Measurements from ENCODE around the gene CLASP1. TPM values are rescaled to one million over a fixed set of nuclear protein-coding genes. Genes with fewer than 3 reads are reported as not detected.

The CLASP1 gene
- total and polyA plus RNA-seq, 4 donors: 7.5 to 50.0 (median 21.9) TPM

DNA sequence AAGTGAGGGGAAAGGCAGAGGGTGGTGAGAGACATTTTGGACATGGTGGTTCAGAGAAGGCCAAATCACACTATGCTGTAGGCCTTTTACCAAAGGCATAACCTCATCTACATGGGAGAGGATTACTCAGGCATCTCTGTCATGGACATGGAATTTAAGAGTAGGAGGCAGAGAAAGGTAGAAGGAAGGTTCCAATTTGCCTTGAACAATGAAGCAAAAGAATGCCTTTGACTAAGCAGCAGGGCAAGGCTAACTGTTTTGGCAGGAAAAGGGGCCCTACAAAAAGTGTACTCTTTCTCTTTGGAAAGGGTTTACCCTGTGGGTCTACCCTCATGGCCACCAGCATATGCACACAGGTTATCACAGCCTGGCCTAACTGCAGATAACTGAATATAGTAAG is 164.2 kb downstream of the CLASP1 start:
- Histone ChIP-seq H3K27me3 (ENCODE audit: control insufficient read depth in 4 of 4, insufficient read depth in 4 of 4, low read length in 3 of 4) (no peaks in the 10 kb centered on the region), H3K4me1 (ENCODE audit: control insufficient read depth in 4 of 4, insufficient read depth in 4 of 4, low read length in 3 of 4) (peaks cover 2 to 12% (median 9%) of the 10 kb centered on the region in 4 donors), H3K36me3 (ENCODE audit: control insufficient read depth in 4 of 4, insufficient read depth in 3 of 4, low read depth in 1 of 4, low read length in 3 of 4) (peaks cover 0 to 9% (median 1%) of the 10 kb centered on the region in 4 donors), H3K9me3 (ENCODE audit: control insufficient read depth in 4 of 4, low read length in 3 of 4) (no peaks in the 10 kb centered on the region), H3K4me3 (ENCODE audit: low read depth in 1 of 3, low read length in 3 of 3) (no peak overlapping the region), H3K27ac (ENCODE audit: low read depth in 1 of 2, low read length in 2 of 2) (no peak overlapping the region), H3K9ac (ENCODE audit: low read depth in 1 of 2, low read length in 2 of 2) (no peak overlapping the region)
- no peak for TF ChIP-seq FOXA1 (IDR thresholded peaks at IDR 0.05)
- no peak for DNase-seq (ENCODE audit: low spot score)

DNA sequence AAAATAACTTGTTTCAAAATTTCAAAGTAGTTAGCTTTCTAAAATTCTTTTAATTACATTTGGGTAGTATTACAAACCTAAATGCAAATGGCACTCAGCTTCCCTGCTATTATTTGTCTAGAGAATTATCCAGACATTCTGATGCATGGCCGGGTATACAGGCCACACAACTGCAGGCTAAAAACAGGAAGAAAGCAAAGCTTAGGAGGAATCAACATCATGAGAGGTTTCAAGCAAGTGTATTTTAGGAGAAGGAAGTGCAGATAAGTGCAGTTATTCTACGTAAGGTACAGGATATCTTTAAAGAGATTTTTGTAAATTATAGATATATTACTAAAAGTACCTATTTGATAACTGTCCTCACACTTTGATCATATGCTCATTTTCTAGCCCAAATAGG is 165.4 kb downstream of the CLASP1 start:
- no peak for DNase-seq (ENCODE audit: low spot score)
- Histone ChIP-seq H3K4me1 (ENCODE audit: control insufficient read depth in 4 of 4, insufficient read depth in 4 of 4, low read length in 3 of 4) (peaks cover 0 to 2% (median under 1%) of the 10 kb centered on the region in 4 donors), H3K27me3 (ENCODE audit: control insufficient read depth in 4 of 4, insufficient read depth in 4 of 4, low read length in 3 of 4) (no peaks in the 10 kb centered on the region), H3K9me3 (ENCODE audit: control insufficient read depth in 4 of 4, low read length in 3 of 4) (no peaks in the 10 kb centered on the region), H3K36me3 (ENCODE audit: control insufficient read depth in 4 of 4, insufficient read depth in 3 of 4, low read depth in 1 of 4, low read length in 3 of 4) (peaks cover 0 to 9% (median 1%) of the 10 kb centered on the region in 4 donors), H3K9ac (ENCODE audit: low read depth in 1 of 2, low read length in 2 of 2) (no peak overlapping the region), H3K4me3 (ENCODE audit: low read depth in 1 of 3, low read length in 3 of 3) (no peak overlapping the region), H3K27ac (ENCODE audit: low read depth in 1 of 2, low read length in 2 of 2) (no peak overlapping the region)
- 80% methylated on average over 2 of the region's 2 CpGs for WGBS
- TF ChIP-seq, protein P1, sequence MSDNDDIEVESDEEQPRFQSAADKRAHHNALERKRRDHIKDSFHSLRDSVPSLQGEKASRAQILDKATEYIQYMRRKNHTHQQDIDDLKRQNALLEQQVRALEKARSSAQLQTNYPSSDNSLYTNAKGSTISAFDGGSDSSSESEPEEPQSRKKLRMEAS (IDR thresholded peaks at IDR 0.05): no peak
- TF ChIP-seq FOXA2 (IDR thresholded peaks at IDR 0.05) (no peak), YY1 (IDR thresholded peaks at IDR 0.05) (no peak), RAD21 (IDR thresholded peaks at IDR 0.05) (no peak), FOXA1 (IDR thresholded peaks at IDR 0.05) (no peak), EGR1 (IDR thresholded peaks at IDR 0.05; ENCODE audit: low read depth in 2 of 2) (no peak), HNF4A (conservative IDR thresholded peaks at IDR 0.05) (no peak)
- TF ChIP-seq, protein P2, sequence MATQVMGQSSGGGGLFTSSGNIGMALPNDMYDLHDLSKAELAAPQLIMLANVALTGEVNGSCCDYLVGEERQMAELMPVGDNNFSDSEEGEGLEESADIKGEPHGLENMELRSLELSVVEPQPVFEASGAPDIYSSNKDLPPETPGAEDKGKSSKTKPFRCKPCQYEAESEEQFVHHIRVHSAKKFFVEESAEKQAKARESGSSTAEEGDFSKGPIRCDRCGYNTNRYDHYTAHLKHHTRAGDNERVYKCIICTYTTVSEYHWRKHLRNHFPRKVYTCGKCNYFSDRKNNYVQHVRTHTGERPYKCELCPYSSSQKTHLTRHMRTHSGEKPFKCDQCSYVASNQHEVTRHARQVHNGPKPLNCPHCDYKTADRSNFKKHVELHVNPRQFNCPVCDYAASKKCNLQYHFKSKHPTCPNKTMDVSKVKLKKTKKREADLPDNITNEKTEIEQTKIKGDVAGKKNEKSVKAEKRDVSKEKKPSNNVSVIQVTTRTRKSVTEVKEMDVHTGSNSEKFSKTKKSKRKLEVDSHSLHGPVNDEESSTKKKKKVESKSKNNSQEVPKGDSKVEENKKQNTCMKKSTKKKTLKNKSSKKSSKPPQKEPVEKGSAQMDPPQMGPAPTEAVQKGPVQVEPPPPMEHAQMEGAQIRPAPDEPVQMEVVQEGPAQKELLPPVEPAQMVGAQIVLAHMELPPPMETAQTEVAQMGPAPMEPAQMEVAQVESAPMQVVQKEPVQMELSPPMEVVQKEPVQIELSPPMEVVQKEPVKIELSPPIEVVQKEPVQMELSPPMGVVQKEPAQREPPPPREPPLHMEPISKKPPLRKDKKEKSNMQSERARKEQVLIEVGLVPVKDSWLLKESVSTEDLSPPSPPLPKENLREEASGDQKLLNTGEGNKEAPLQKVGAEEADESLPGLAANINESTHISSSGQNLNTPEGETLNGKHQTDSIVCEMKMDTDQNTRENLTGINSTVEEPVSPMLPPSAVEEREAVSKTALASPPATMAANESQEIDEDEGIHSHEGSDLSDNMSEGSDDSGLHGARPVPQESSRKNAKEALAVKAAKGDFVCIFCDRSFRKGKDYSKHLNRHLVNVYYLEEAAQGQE (IDR thresholded peaks at IDR 0.05): no peak
- TF ChIP-seq, protein P3, sequence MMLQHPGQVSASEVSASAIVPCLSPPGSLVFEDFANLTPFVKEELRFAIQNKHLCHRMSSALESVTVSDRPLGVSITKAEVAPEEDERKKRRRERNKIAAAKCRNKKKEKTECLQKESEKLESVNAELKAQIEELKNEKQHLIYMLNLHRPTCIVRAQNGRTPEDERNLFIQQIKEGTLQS (IDR thresholded peaks at IDR 0.05): no peak

- H3K27ac ChIP-seq (ENCODE audit: low read depth in 1 of 2, low read length in 2 of 2): no peak overlapping the region
- no peak overlapping the region for H3K4me3 ChIP-seq (ENCODE audit: low read depth in 1 of 3, low read length in 3 of 3)
- H3K9me3 ChIP-seq (ENCODE audit: control insufficient read depth in 4 of 4, low read length in 3 of 4): no peaks in the 10 kb centered on the region
- DNase-seq (ENCODE audit: low spot score): no peak
- no peaks in the 10 kb centered on the region for H3K27me3 ChIP-seq (ENCODE audit: control insufficient read depth in 4 of 4, insufficient read depth in 4 of 4, low read length in 3 of 4)
- peaks cover 0 to 2% (median 0%) of the 10 kb centered on the region in 4 donors for H3K4me1 ChIP-seq (ENCODE audit: control insufficient read depth in 4 of 4, insufficient read depth in 4 of 4, low read length in 3 of 4)
- H3K9ac ChIP-seq (ENCODE audit: low read depth in 1 of 2, low read length in 2 of 2): no peak overlapping the region
- peaks cover 0 to 9% (median 1%) of the 10 kb centered on the region in 4 donors for H3K36me3 ChIP-seq (ENCODE audit: control insufficient read depth in 4 of 4, insufficient read depth in 3 of 4, low read depth in 1 of 4, low read length in 3 of 4)
- WGBS: 98% methylated on average over 1 of the region's 1 CpG
- no peak for TF ChIP-seq HNF4A (conservative IDR thresholded peaks at IDR 0.05)
- TF ChIP-seq SP1 (IDR thresholded peaks at IDR 0.05): no peak
- no peak for TF ChIP-seq NR2F2 (IDR thresholded peaks at IDR 0.05)
- TF ChIP-seq, protein P2 (IDR thresholded peaks at IDR 0.05): no peak
- TF ChIP-seq, protein P1 (IDR thresholded peaks at IDR 0.05): no peak
- no peak for TF ChIP-seq EGR1 (IDR thresholded peaks at IDR 0.05; ENCODE audit: low read depth in 2 of 2)
- TF ChIP-seq FOXA1 (IDR thresholded peaks at IDR 0.05): no peak
- no peak for TF ChIP-seq RXRA (IDR thresholded peaks at IDR 0.05)
- no peak for TF ChIP-seq JUND (IDR thresholded peaks at IDR 0.05)
- TF ChIP-seq GABPA (IDR thresholded peaks at IDR 0.05 in 1 of 2, conservative IDR thresholded peaks at IDR 0.05 in 1 of 2): no peak
- TF ChIP-seq, protein P4, sequence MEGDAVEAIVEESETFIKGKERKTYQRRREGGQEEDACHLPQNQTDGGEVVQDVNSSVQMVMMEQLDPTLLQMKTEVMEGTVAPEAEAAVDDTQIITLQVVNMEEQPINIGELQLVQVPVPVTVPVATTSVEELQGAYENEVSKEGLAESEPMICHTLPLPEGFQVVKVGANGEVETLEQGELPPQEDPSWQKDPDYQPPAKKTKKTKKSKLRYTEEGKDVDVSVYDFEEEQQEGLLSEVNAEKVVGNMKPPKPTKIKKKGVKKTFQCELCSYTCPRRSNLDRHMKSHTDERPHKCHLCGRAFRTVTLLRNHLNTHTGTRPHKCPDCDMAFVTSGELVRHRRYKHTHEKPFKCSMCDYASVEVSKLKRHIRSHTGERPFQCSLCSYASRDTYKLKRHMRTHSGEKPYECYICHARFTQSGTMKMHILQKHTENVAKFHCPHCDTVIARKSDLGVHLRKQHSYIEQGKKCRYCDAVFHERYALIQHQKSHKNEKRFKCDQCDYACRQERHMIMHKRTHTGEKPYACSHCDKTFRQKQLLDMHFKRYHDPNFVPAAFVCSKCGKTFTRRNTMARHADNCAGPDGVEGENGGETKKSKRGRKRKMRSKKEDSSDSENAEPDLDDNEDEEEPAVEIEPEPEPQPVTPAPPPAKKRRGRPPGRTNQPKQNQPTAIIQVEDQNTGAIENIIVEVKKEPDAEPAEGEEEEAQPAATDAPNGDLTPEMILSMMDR (IDR thresholded peaks at IDR 0.05; ENCODE audit: low read depth, low read length, missing input control): no peak
- TF ChIP-seq RAD21 (IDR thresholded peaks at IDR 0.05): no peak
- no peak for TF ChIP-seq TAF1 (conservative IDR thresholded peaks at IDR 0.05)
- TF ChIP-seq, protein P3 (IDR thresholded peaks at IDR 0.05): no peak
These were observed 166.2 kb downstream of the CLASP1 start for GRCh38 chr2:121483021-121483420.
